SU-DHL-6 (cell line): Measurements from ENCODE around the gene BTNL2.

Experiments
- EZH2phosphoT487 ChIP-seq: fragments of 200-600 bp; sonication (generic), shearing (Covaris generic); conservative IDR thresholded peaks from 2 replicates; pipeline ENCODE4 v1.6.1; 2018; ENCODE audit warnings: mild to moderate bottlenecking, antibody characterized with exemption, low read length, moderate library complexity, mixed read lengths
- TF ChIP-seq, protein P1 (sequence below): fragments of 200-600 bp; sonication (generic); IDR thresholded peaks from one replicate; pipeline ENCODE4 v1.5.1; 2017; ENCODE audit warnings: antibody characterized with exemption, mild to moderate bottlenecking, low read length, moderate library complexity; ENCODE audit not compliant: insufficient read depth, poor library complexity, severe bottlenecking

DNA sequence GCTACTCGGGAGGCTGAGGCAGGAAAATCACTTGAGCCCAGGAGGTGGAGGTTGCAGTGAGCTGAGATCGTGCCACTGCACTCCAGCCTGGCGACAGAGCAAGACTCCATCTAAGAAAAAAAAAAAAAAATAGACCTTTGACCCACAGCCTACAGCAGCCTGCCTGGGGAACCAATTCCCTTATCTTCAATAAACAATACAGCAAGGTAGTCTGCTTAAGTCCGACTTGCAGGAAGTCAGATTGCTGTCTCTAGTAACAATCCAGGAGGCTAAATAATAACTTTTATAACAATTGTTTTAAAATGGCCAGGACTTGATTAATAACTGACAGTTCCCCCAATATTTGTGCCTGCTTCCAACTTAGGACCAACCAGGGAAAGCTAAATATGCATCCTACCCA lies 19.4 kb upstream of the BTNL2 start:
- TF ChIP-seq, protein P1, sequence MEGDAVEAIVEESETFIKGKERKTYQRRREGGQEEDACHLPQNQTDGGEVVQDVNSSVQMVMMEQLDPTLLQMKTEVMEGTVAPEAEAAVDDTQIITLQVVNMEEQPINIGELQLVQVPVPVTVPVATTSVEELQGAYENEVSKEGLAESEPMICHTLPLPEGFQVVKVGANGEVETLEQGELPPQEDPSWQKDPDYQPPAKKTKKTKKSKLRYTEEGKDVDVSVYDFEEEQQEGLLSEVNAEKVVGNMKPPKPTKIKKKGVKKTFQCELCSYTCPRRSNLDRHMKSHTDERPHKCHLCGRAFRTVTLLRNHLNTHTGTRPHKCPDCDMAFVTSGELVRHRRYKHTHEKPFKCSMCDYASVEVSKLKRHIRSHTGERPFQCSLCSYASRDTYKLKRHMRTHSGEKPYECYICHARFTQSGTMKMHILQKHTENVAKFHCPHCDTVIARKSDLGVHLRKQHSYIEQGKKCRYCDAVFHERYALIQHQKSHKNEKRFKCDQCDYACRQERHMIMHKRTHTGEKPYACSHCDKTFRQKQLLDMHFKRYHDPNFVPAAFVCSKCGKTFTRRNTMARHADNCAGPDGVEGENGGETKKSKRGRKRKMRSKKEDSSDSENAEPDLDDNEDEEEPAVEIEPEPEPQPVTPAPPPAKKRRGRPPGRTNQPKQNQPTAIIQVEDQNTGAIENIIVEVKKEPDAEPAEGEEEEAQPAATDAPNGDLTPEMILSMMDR = no peak
- TF ChIP-seq EZH2phosphoT487 = no peak
